ENCODE data around the gene KLHL7.
"Not testable (repeated sequence)": the region's sequence is repeated elsewhere in the genome, so short reads cannot be mapped to it uniquely, and the experiment has no call there.

KLHL7 gene

DNA sequence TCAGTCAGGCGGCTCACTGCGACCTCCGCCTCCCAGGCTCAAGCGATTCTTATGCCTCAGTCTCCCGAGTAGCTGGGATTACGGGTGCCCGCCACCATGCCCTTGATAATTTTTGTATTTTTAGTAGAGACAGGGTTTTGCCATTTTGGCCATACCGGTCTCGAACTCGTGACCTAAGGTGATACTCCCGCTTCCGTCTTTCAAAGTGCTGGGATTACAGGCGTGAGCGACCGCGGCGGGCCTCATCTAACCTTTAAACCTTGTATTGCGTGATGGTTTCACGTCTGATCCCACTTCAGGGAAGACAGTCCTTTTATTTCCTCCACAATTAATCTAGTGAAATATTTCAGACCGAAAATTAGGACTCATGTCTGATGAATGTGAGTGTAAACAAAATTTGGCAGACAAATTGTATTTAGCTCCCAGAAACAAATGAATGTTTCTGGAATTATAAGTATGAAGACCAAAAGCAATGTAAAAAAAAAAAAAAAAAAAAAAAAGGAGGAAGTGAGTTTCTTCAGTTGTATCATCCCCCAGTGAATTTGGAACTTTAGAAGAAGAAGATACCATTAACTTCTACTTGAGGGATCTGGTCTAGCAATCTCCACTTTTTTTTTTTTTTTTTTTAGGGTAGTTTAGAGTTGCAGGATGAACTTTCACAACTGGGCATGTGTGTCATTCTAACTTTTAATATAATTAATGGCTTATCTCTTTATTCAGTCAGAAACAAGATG, 77.9 kb downstream of the KLHL7 start:
- DNase-seq = no peak

DNA sequence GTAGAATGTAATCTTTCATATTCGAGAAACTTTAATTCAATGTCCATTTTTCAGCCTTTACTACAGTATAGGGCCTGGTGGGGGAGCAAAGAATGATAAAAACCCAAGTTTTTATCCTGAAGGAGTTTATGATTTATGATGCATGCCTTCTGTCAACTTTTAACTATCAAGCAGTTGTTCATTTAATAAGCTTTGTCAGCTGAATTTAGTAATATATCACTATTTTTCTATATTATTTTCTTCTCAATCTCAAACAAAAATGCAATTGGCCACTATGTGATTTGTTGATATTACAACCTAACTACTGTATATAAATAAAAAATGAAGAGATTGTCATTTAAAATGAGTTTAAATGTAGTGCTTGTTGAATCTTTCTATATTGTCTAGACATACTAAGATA, 78.7 kb downstream of the KLHL7 start:
- DNase-seq = no peak

DNA sequence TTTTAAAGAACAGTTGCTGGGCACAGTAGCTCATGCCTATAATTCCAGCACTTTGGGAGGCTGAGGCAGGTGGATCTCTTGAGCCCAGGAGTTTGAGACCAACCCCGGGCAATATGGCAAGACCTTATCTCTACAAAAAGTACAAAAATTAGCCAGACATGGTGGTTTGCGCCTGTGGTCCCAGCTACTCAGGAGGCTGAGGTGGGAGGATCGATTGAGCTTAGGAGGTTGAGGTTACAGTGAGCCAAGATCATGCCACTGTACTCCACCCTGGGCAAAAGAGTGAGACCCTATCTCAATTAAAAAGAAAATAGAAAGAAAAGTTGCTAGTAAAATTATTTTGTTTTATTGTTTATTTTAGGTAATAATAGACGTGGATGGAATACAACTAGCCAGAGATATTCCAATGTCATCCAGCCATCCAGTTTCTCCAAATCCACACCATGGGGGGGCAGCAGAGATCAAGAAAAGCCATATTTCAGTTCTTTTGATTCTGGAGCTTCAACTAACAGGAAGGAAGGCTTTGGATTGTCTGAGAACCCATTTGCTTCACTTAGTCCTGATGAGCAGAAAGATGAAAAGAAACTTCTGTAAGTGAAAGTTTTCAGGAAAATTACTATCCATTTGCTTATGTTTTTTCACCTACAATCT, 79.2 kb downstream of the KLHL7 start:
- peak; percentile 16 to 60 for DNase-seq

DNA sequence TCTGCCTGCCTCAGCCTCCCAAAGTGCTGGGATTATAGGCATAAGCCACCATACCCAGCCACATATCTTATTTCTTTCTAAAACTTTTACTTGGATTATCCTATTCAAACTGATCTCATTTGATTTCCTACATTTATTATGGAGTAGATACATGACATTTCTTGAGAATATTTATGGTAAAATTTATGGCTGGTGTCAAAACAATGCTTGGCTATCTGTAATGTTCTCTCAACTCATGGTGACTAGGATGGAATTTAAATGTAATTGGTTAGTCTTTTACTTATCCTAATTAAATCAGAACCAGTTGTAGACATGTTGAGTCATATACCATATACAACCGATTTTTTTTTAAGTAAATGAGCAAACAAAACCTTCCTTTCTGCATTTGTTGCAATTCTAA, 80.4 kb downstream of the KLHL7 start:
- DNase-seq = no peak

DNA sequence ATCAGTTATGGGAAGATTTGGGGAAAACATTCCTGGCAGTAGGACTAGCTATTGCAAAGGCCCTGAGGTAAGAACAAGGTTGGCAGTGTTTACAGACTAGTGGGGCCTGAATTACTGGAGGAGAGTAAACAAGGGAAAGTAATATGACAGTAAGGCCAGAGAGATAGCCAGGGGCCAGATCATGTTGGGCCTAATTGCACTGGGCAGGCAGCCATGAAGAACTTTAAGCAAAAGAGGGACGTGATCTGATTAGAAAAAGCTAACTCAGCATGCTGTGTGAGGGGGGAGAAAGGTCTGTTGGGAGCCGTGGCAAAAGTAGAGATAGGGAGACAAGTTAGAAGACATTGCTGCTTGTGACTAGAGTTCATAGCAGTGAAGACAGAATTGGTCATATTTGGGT, 85.4 kb downstream of the KLHL7 start:
- DNase-seq = no peak

DNA sequence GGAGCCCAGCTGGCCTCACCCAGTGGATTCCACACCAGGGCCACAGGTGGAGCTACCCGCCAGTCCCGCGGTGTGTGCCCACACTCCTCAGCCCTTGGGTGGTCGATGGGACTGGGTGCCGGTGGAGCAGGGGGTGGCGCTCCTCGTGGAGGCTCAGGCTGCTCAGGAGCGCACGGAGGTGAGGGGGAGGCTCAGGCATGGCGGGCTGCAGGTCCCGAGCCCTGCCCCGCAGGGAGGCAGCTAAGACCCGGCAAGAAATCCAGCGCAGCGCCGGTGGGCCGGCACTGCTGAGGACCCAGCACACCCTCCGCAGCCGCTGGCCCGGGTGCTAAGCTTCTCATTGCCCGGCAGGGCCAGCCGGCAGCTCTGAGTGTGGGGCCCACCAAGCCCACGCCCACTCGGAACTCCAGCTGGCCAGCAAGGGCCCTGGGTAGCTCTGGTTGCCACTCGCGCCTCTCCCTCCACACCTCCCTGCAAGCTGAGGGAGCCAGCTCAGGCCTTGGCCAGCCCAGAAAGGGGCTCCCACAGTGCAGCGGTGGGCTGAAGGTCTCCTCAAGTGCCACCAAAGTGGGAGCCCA, 88.2 kb downstream of the KLHL7 start:
- not testable (repeated sequence) for DNase-seq

DNA sequence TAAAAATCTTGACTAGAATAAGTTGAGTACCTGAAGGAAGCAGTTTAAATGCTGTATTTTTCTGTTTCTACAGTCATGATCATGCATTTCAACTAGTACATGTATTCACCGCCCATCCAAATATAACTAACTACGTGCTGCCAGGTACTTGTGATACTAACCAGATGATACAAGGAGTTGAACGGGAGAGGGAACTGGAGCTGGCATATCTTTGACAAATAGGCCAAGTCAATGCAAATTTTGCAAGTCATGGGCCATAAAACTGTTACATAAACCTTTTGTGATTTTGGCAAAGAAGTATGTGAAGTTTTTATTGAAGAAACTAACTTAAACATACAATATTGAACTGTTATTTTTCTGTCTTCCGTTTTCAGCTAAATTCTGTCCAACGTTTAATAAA, 90.7 kb downstream of the KLHL7 start:
- no peak for DNase-seq

DNA sequence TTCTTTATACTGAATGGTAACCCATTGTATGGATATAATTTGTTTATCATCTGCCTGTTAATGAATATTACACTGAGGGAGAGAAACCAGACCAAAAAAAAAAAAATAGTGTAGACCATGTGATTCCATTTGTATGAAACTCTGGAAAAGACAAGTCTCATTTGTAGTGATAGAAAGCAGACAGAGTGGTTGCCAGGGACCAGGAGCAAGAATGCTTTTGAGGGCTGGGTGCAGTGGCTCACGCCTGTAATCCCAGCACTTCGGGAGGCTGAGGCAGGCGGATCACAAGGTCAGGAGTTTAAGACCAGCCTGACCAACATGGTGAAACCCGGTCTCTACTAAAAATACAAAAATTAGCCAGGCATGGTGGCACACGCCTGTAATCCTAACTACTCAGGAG, 92.2 kb downstream of the KLHL7 start:
- not testable (repeated sequence) for DNase-seq

DNA sequence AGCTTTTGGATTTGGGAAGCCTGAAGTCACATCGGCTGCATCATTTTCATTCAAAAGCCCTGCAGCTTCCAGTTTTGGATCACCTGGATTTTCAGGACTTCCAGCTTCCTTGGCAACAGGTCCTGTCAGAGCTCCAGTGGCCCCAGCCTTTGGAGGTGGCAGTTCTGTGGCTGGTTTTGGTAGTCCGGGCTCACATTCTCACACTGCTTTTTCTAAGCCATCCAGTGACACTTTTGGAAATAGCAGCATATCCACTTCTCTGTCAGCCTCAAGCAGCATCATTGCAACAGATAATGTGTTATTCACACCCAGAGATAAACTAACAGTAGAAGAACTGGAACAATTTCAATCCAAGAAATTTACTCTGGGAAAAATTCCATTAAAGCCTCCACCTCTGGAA, 94.7 kb downstream of the KLHL7 start:
- no peak for DNase-seq

DNA sequence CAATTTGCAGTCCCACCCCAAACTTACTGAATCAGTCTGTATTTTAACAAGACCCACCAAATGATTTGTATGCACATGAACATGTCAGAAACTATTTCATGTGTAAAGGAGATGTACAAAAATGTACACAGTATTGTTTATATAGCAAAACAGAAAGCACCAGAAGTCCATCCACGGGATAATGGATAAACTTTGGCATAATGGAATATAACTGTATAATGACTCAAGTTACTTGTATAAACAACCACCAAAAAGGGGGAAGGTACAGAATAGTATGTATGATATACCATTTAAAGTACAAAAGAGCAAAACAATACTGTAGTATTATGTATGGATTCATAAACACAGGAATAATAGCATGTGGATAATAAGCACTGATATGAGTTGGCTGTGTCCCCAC, 98.7 kb downstream of the KLHL7 start:
- DNase-seq = no peak

DNA sequence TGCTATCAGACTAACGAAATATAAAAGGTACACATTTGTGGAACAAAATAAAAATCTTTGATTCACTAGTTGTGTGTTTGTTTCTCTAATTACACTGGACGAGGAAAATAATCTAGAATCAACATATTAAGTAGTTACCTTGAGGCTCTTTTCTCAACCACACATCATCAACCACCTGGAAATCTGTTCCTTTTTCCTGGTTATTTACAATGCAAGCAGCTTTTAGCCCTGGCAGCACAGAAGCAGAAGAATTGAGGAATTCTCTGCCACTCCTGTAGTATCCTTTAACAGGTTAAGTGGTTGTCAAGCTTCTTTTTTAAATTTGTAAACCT, 100.0 kb downstream of the KLHL7 start:
- no peak for DNase-seq

DNA sequence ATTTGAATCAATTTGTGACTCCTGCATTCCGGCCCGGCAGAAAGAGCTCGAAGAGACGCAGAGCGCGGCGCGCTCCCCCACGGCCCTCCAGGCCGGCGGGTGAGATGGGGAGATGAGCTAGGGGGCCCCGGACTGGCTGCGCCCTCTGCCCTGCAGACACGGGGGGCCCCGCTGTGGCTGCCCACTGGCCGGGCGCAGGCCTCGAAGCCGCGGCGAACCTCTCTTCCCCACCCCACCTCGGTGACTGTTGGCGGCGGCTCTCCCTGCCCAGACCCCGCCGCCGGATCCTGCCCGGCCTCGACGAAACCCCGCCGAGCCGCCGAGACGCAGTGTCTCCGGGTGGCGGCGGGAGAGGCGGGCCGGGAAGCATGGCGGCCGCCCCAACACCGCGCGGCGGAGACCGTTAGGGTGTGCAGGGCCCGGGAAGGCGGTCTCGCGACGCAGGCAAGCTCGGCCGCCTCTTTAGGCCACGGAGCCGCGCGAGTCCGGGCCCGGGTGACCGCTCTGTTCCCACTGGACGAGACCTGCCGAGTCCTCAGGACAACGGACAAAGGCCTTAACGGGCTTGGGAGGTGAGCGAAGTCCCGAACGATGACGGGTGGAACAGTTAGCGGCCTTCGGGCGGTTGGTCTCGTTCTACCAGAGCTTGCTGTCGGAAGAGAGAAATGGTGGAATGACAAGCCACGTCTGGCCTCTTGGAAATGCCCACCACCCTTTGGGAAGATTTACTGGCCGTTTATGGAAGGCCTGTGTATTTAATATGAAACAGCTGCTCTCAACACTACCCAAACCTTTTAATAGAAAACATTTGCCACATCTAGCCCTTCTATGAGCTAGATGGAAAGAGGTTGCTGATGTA, 100.6 kb downstream of the KLHL7 start:
- DNase-seq = no peak

DNA sequence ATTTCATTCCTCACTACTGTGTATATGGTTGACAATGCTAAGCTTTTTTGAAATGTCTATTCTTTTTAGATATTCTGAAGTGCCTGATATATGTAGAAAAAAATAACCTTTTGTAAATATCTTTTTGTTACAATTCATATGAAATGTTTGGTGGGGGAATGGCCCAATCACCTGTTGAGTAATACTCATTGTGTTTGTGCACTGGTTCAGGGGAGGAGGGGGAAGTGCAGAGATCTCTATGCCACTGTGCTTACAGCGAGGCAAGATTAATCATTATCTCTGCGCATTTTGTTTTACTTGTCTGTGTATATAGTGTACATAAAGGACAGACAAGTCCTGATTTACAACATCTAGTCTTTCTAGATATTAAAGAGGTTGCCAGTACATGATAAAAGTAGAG, 101.4 kb downstream of the KLHL7 start:
- no peak for DNase-seq

DNA sequence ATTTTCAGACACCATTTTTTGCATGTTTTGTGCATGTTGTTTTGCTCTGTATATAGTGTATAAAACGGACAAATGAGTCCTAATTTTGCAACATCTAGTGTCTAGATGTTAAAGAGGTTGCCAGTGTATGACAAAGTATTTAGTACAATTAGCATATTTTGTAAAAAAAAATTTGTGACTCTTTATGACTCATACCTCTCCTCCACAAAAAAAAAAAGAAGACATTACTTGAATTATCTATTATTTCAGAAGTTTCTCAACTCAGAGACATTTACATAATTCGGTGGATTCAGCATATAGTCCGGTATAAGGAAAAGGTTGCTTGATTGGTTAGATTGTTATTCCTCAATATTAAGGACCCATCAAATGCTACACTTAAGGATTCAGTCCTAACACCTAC, 102.3 kb downstream of the KLHL7 start:
- no peak for DNase-seq

DNA sequence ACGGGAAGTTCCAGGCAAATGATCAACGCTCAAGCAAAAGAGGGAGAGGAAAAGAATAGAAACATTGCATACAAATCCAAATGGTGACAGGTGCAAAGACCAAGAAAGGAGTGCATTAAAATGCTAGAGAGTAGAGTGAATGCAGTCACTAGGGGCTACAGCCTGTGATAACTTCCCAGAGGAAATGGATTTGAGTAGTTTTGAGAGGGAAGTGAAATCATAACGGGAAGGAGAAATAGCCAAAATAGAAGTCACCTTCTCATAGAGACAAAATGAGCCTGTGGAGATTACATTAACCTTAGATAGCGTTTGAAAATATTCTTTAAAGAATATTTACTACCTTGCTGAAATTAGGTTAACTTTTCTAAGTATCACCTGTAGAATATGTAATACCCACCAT, 102.7 kb downstream of the KLHL7 start:
- no peak for DNase-seq

DNA sequence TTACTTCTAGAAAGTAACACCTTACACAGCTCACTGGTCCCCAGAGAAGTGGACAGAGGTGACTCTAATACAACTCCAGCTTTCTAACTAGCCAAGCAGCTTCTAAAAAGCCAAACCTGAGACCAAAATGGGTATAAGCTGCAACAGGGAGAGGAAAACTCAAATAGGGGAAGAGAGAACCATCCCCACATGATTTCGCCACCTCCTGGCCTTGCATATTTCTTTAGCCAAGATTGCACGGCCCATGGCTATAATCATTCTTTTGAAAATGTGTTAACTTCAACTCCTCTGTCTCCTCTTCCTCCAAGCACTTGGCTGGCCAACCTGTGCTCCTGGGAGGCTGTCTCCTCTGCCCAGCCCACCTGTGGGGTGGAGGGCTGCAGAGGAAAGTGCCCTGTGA, 104.9 kb downstream of the KLHL7 start:
- no peak for DNase-seq

DNA sequence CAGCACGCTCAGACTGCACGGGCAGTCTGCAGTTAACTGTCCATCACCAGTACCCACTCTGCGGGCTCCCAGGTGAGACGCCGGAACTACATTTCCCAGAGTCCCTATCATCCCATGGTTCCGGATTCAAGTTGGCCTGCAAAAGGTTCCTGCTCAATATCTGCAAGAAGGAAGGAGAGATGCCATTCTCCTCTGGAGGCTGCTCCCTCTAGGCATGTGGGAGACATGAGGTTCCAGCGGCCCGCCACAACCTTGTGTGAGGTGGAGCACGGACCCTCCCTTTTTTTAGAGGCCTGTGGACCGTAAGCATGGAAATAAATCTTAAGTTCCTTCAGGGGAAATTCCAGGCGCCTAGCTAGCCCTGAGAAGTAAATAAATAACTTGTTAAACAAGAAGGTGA, 106.0 kb downstream of the KLHL7 start:
- DNase-seq = no peak

DNA sequence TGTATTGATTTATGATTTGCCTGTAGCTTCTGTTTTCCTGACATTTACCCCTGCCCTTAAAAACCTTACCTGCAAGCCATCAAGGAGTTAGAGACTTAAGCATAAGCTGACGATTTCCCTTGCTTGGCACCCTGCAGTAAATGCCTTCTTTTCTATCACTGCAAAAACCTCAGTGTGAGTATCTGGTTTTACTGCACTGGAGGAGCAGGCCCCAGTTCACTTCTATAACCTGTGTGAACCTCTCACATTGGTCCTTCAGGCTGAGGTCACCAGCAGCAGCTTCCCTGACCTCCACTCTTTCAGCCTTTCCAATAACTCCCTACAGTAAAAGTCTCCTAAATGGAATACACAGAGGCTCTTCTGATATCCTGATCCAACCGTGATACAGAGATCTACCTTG, 106.8 kb downstream of the KLHL7 start:
- DNase-seq = no peak

DNA sequence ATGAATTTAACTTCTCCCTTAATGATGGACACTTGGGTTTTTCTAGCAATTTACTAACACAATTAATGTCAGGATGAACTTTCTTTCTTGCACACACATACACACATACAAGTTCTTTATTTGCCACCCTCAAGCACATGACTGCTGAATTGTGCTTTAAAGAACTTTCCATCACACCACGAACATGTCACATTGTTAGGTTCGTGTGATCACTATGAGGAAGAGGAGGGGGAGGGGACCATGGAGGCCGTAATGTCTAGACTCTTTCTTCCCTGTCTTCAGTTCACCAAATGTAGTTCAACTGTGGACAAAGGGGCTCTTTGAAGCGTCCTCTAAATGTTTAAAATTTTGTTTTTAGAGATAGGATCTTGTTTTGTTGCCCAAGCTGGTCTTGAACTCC, 107.3 kb downstream of the KLHL7 start:
- DNase-seq = no peak

DNA sequence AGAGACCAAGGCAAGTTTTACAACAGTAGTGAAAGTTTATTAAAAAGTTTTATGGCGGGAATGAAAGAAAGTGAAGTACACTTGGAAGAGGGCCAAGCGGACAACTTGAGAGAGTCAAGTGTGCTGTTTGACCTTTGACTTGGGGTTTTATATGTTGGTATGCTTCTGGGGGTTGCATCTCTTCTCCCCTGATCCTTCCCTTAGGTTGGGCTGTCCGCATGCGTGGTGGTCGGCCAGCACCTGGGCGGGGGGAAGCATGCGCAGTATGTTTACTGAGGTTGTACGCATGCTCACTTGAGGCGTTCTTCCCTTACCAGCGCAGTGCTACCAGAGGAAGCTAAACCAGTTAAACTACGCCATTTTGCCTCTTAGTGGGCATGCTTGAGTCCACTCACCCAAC, 108.2 kb downstream of the KLHL7 start:
- DNase-seq = no peak

DNA sequence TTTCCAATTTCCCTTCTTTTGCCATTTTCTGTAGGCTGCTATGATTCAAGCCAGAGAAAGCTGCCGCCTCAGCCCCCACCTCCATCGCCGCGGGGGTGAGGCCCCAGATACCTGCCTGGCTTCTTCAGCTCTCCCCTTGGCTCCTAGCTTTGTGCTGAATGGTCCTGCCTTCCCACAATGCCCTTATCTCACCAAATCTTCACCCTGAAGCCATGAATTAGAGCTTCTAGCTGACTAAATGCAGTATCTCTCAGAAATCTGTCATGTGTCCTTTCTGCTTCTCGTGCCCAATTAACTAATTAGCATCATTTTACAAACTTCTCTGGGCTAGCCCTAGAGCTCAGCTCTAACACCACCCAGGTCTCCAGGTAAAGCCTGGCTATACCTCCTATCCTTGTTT, 108.8 kb downstream of the KLHL7 start:
- DNase-seq = no peak

DNA sequence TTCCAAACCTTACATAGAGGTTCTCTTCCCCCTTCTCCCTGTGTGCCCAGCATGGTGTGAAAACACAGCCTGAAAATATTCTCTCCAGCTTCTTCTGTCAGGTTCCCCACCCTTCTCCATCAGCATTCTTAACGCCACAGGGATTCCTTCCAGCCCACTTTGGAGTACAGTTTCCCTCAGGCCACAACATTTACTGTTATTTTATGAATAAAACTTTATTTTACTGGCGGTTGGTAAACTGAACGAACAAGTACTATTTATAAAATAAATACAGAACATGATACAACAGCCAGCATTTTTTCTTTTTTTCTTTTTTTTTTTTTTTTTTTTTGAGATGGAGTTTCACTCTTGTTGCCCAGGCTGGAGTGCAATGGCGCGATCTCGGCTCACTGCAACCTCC, 109.4 kb downstream of the KLHL7 start:
- no peak for DNase-seq

DNA sequence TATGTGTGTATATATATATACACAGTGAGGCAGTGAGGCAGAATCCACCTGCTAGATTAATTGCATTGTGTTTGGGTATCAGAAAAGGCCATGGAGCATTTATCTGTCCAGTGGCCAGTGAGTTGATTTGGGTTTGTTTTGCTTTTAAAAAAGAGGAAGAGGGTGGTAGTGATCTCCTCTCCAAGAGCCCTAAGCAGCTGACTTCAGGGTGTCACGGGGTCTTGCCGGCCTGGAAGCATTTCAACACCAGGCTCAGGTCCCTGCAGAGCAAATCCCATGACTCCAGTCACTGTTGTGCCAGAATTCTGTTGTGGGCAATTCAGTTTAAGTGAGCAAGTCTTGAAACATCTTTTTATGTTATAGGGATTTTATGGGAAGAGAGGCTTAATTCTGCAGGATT, 110.4 kb downstream of the KLHL7 start:
- DNase-seq = no peak

DNA sequence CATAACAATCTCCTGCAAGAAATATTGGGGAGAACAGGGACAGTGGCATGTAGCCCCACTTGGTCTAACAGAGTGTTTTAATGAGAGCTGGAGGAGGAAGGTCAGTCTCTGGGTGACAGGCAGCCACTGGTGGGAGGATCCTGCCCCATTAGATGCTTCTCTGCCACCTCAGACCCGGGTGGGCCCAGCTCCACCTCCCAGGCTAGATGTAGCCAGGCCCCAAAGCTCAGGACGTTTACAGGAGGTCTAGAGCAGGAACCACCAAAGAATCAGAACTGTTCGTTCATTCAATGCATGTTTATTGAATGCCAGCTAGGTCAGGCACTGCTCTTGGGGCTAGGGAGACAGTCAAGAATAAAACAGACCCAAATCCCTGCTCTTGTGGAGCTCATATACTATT, 112.6 kb downstream of the KLHL7 start:
- DNase-seq = no peak

Measured in NCI-H446 (cell line).